Sigmoid colon (tissue), 4 donors: ENCODE measurements around the gene ZC2HC1B.

Source experiments
- EP300 ChIP-seq, 4 donors: sonication (generic); formaldehyde crosslinking; IDR thresholded peaks; one replicate each; pipeline ENCODE4 v1.6.1; 2017; ENCODE audit warnings: antibody characterized with exemption in 4 of 4
- POLR2A ChIP-seq, 2 donors: fragments of 450-650 bp; IDR thresholded peaks; one replicate each; pipeline ENCODE4 v1.6.1; 2016; ENCODE audit warnings: antibody characterized with exemption in 2 of 2, mild to moderate bottlenecking in 2 of 2, moderate library complexity in 2 of 2
- TF ChIP-seq, protein P1 (sequence below), 4 experiments: fragments of 450-650 bp in 3 of 4; fragments of 200-600 bp in 1 of 4; IDR thresholded peaks; one replicate each; pipeline ENCODE4 v1.5.1; 2016 to 2019; ENCODE audit warnings: antibody characterized with exemption in 4 of 4, mild to moderate bottlenecking in 3 of 4, moderate library complexity in 2 of 4

DNA sequence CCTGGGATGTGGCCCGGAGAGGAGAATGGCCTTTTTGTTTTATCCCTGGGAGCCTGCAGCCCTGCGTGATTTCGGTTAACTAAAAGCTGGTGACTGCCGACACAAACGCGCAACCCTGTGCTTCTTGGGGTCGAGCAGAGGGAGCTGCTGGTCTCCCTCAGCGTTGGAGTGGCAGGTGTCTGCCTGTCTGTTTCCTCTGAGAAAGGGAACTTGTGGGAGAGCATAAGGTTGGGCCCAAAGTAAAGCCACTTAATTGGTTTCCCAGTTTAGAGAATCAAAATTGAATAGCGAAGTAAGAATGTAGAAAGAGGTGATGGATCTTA lies 20.6 kb upstream of the ZC2HC1B start:
- TF ChIP-seq, protein P1, sequence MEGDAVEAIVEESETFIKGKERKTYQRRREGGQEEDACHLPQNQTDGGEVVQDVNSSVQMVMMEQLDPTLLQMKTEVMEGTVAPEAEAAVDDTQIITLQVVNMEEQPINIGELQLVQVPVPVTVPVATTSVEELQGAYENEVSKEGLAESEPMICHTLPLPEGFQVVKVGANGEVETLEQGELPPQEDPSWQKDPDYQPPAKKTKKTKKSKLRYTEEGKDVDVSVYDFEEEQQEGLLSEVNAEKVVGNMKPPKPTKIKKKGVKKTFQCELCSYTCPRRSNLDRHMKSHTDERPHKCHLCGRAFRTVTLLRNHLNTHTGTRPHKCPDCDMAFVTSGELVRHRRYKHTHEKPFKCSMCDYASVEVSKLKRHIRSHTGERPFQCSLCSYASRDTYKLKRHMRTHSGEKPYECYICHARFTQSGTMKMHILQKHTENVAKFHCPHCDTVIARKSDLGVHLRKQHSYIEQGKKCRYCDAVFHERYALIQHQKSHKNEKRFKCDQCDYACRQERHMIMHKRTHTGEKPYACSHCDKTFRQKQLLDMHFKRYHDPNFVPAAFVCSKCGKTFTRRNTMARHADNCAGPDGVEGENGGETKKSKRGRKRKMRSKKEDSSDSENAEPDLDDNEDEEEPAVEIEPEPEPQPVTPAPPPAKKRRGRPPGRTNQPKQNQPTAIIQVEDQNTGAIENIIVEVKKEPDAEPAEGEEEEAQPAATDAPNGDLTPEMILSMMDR (IDR thresholded peaks at IDR 0.05), result no peak
- no peak for TF ChIP-seq EP300 (IDR thresholded peaks at IDR 0.05)
- no peak for TF ChIP-seq POLR2A (IDR thresholded peaks at IDR 0.05)
